GM19324 (cell line): ENCODE measurements around the gene CYRIA.

Source experiments
- ATAC-seq: cut with Tn5 transposase; IDR thresholded peaks from one replicate; pipeline ENCODE4 v1.9.1; 2021; ENCODE audit warnings: mild to moderate bottlenecking, moderate library complexity; ENCODE audit not compliant: unreplicated experiment, low FRiP score

The CYRIA gene

DNA sequence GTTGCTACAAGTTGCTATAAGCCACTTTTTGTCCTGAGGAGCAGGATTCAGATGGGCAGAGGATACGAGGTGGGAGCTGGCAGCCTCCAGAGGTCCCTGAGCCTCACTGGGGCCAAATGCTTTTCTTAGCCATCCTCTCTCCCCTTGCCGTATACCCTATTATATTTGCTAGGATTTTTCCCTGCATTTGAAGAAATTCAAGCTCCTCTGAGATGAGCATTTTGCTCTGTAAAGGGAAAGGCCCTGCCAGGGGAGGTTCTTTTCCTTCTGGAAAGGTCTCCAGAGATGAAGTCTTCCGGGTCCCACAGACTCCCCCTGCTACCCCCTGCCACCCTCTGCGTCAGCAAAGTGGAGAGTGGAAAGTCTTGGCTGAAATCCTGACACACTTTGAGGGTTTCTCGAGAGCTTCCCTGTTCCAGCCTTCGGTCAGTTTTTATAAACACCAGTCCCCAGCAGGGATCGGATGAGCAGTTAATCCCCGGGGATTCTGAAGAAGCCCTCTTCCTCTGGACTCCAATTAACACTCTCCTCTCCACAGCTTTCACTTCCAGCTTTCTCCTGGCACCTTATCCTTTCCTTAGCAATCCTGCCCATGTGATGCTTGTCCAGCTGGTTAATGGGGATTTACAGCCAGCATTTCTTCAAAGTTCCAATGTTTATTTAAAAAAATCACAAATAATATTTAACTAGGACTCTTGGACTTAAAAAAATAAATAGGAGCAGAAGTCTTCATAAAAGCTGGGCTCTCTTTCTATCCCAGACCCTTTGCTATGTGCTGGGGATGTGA, 13.1 kb downstream of the CYRIA start:
- no peak for ATAC-seq

DNA sequence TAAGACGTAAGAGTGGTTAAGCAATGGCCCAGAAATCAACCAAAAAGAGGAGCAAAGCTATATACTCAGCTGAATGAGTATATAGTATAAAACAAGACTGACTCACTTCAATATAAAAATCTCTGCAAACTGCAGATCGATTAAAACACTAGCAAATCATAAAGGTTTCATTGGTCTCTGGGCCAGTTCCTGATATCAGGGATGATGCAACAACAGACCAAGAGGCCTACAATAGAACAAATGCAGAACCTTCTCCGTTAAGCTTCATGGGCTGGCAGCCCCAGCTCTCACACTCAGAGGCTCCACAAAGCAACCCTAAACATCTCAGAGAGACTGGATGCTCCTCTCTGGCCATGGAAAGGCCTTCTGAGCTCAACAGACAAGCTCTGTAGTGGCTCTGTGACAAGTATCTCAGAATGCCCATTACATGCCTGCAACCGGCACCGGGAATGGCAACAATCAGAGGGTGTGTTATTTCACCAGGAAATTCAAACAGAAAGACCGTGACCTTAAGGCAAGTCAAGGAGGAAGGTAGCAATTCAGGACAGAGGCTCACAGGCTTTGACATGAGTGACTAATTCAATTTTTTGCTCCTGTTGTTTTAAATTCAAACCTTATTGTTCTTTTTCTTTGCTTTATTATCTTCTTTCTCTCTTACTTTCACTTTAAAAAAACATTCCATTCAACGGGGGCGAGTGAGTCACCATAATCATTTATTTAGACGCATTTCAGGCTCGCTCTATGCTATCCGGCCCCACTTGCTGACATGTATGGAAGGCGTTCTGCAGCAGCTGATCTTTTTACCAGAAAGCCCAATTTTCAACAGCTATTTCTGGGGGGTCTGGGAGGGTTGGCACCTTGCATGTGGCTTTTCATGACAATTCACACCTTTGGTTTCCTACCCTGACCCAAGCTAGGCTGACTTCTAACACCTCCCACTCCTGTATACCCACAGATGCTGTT, 15.1 kb downstream of the CYRIA start:
- no peak for ATAC-seq

DNA sequence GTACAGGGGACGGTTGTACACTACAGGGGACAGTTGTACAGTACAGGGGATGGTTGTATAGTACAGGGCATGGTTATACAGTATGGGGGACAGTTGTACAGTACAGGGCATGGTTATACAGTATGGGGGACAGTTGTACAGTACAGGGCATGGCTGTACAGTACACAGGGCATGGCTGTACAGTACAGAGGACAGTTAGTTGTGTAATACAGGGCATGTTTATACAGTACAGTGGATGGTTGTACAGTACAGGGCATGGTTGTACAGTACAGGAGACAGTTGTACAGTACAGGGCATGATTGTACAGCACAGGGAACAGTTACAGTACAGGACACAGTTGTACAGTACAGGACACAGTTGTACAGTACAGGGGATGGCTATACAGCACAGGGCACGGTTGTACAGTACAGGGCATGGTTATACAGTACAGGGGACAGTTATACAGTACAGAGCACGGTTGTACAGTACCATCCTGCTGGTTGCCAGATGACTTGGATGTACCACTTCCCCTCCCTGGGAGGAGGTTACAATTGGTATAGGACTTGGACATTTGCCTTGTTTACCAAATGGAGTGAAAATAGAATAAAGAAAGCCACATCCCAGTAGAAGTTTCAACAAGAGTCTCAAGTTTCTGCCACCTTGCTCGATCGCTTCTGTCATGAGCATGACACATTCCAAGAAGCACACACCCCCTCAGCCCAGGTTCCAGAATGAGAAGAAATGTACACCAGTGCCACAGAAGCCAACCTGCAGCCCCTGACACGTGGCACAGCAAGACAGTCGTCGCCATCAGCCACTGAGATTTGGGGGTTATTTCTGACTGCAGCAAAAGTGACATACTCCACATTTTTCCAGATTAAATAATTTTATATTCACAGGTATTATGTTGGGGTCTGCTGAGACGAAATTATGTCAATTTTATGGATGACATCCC, 16.0 kb downstream of the CYRIA start:
- ATAC-seq, result no peak

DNA sequence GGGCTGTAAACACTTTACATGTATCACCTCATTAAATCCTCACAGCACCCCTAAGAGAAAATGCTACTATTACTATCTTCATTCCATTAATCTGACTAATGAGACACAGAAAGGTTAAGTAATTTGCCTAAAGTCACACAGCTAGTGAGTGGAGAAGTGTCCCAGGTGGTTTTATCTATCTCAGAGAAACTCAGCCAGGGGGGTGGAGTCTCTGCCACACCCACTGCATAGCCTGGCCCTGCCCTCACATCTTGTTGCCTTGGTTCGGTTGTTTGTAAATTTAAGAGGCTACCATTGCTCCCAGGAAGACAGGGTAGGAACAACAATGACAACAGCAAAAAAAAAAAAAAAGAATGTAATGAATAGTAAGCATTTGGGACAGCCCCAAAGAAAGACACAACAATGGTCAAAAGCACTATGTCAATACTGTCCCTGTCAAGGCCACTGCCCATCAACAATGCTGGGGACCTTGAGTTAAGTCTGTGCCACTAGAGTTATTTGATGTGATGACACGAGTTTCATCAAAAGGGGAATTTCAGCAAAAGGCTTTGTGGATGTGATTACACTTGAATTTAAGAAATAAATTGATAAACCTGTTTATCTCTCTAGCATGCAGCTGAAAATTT, 17.5 kb downstream of the CYRIA start:
- no peak for ATAC-seq

DNA sequence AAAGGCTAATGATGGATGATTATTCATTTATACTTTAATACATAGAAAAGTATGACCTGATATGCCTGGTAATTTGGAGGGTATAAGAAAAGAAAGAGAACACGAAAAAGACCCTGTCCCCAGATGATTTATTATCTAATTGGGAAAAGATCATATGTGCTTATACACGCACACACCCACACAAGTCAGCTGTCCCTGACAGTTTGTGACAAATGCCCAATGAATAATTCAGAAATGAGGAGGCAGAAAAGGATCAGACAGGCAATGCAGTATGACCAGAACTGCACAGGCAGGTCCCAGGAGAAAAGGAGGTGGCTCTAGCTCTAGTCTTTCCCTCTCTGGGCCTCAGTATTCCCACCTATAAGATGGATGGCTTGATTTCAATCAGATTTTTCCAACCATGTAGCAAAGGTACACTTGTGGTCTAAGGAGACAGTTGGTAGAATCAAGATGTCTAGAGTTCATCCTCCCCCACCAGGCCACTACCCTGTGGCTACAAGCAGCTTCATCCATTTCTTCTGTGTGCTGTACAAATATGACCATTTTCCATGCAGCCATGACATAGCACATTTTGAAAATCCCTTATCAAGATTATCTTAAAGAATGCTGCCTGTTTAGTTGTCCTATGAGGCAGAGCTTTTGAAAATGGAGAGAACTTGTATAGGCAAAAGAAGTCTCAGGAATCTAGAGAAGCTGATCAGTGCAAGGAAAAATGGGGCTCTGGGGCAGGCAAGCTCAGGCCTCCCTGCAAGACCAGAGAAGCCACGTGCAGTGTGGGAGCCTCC, 19.7 kb downstream of the CYRIA start:
- ATAC-seq, result no peak

DNA sequence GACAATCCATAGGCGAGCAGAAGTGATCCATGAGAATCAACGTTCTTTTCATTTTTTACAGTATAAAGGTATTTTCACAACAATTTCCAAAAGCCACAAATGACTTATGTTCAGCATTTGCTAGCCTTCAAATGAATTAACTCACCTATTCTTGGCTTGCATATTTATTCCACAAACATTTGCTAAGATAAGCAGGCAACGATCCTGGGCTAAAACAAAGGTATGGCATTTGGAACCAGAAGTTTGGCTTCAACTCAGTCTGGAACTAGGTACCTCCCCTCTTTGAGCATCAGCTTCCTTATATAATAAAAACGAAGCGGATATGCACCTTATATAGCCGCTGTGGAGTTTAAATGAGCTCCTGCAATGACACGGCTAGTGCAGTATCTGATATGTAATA, 20.5 kb downstream of the CYRIA start:
- ATAC-seq, result no peak

DNA sequence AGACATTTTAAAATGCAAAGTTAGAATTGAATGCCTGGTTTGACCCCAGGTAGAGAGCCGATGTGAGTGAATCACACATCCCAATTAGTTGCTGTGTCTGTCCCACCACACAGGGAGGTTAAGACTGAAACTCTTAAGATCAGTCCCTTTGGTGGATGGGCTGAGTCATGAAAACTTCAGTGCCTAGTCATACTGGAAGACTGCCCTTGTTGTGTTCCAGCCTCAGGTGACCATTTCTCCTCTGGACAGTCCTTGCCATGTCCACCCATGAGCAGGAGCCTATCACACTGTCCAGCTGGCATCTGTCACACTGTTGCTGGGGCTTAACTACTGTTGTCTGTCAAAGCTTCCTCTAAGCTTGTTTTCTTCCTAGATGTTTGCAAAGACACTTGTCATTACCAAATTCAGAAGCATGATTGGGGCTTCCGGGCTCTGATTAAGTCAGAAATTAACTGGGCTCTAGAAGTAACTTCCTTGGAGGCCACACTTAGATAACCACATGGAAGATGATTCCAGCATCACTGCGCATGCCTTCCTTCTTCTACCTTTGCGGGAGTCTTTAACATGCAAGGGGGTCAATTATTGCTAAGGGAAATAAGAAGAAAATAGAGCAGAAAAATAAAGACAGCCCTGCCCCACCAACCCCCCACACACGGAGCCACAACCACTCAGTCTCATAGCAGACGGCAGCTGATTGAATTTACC, 21.3 kb downstream of the CYRIA start:
- no peak for ATAC-seq

DNA sequence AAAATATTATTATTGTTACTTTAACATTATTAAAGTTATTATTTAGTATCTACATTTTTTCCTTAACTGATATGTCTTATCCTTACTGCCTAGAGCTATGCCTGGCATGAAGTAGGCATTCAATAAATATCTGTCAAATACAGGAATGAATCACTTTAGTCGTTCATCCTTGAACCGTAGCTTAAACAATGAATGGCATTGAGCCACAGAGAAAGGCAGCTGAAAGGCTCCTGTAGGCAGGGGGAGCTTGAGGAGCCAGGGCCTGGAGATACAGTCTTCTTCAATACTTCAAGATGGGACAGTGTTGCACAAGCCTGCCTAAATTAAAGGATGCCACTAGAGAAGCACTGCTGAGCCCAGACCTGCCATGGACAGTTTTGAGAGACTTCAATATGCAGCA, 22.5 kb downstream of the CYRIA start:
- no peak for ATAC-seq

DNA sequence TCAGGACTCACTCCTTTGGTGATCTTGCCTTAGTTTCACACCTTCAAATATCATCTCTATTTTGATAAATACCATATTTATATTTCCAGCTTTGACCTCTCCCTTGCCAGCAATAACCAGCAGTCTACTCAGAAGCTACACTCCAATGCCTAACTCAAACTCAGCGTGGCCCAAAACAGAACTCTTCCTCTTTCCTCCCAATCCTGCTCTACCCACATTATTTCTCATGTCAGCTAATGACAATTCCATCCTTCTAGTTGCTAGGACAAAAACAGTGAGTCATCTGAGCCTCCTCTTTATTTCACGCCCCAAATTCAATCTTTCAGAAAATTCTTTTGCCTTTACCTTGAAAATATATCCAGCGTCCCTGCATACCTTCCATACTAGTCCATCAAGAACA, 23.5 kb downstream of the CYRIA start:
- no peak for ATAC-seq

DNA sequence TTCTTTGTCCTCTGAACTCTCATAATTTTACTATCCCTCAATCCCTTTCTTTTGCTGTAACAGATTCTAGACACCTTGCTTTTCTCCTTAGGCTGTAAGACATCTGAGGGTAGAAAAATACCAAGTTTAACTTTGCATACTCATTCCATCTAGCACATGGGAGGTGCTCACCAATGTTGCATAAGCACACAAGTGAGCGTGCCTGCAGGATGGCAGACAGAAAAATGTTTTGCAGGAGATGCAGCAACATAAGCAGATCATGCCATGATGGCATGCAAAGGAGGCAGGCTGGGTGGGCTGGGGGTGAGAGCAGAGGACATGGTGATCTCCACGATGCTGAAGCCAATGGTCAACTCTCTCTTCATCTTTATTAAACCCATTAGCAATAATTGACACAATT, 24.1 kb downstream of the CYRIA start:
- ATAC-seq, result no peak

DNA sequence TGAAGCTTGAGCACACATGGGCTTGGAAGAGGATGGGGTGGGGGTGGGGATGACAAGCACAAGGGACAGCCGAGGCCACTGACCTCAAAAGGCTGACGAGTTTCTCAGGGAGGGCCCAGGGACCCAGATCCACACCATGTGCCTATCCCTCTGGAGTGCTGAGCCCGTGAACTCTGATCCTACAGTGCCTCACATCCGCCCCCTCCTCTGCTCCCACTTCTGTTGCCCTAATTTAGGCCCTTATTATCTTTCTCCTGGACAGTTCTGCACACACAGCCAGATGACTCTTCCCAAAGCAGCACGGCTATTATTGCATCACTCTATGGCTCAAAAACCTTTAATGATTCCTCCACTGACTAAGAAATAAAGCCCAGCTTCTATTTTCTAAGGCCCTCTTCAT, 24.8 kb downstream of the CYRIA start:
- ATAC-seq, result no peak

DNA sequence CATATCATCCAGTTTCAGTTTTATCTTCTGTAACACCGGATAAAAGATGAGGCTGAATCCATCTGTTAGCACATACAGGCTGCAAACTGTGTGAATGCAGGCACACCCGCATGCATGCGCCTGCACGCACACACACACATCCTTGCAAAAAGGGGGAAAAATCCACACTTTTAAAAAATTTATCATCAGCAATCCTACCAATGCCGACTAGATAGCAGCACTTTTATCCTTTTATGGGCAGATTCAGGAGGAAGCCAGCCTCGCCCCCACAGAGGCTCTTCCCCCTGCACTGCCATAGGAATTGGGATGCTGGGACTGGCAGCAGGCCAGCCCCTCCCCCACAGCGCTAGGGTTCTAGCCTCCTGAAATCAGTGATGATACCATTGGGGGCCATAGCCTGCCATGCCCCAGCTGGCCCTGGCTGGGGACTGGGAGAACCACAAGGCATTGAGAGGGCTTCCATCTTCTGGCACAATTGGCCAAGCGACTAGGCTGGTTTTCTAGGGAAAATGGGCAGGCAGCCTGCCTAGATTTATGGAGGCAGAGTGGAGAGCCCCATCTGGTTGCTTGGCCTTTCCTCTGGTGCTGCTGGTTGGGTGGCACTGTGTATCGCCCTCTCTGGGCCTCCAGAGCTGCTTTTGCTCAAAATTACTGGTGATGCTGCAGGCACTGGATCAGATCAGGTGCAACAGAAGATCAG, 25.5 kb downstream of the CYRIA start:
- ATAC-seq, result no peak

DNA sequence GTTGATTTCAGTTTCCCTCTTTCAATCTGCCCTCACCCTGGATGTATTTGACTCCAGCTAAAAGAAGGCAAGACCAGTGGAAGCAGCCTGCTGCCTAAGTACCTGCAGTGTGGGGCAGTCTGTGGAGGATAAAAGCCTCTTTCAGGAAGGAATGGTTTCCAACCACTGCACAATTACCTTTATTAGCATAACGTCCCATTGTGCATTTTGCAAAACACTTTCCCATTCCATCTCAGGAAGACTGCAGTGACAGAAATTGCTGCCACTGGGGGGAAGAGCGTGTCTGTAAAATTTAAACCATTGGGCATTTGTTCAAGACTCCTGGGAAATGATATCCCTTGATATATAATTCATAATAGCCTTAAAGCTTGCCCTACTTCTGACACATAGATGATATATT, 26.2 kb downstream of the CYRIA start:
- ATAC-seq, result no peak

DNA sequence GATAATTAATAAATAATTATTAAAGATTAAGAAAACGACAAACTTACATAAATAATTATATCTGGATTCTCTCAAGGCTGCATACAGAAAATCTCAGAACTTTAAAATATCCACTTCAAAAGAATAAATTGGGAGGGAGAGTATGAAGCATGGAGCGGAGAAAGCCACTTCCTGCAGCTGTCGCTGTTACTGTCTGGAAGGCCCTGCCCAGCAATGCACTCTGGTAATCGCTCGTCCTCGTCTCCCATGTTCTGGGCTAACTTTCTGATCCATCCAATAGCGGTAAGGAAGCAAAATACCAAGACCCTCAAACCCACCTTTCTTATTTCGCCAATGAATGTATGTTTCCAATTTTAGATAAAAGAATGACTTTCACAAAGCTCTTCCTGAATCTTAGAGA, 26.7 kb downstream of the CYRIA start:
- ATAC-seq, result no peak

DNA sequence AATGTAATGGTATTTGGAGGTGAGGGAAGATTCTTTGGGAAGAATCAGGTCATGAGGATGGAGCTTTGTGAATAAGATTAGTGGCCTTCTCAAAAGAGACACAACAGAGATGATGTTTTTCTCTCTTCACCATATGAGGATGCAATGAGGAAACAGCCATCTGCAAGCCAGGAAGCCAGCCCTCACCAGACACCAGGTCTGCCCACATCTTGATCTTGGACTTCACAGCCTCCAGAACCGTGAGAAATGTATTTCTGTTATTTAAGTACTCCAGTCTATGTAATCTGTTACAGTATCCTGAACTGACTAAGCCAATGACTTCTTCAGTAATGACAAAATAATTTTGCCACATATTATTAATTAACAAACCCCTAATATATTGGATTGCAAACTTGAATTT, 28.3 kb downstream of the CYRIA start:
- ATAC-seq, result no peak

DNA sequence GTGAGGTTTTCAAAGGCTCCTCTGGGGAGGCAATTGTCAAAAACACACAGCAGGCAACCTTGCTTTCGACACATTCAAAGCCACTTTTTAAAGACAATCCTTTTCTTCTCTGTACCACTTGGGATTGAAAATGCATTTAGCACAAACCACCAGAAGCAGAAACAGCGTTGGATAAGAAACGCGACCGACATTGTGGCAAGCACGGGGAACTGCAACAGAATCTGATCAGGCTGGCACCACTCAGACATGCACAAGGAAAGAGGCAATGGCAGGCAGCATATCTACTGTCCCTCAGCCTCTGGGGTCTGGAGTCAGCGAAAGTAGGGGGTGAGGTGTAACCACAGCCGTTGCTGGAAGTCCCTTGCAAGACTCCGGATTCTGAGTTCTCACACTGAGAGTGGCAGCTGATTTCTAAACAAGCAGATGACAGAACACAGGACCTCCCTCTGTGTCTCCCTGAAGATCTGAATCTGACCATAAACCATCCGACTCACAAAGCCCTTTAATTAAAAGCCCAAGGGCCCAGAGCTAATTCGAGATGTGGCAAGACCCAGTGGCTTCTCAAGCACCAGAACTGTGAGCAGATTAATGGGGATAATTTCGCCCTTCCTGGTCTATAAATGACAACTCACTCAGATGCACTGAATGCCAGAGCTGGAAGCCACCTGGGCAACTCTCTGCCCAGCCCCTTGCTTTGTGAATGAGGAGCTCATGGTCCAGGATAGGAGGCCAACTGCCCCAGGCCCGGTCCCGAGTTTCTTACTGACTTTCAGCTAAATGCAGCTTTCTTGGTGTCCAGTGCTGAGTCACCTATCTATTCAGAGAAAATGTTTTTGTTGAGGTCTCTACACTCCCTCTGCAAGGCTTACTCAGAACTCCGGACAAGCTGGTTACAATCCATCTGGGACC, 29.6 kb downstream of the CYRIA start:
- ATAC-seq, result no peak
